GM19193 (cell line): Measurements from ENCODE around the gene DEPP1.

Experiments
- POLR2A ChIP-seq: IDR thresholded peaks from 4 replicates; pipeline ENCODE4 v1.6.1; 2011; ENCODE audit not compliant: insufficient read depth, insufficient read length; ENCODE audit errors: extremely low read depth

Gene DEPP1

DNA sequence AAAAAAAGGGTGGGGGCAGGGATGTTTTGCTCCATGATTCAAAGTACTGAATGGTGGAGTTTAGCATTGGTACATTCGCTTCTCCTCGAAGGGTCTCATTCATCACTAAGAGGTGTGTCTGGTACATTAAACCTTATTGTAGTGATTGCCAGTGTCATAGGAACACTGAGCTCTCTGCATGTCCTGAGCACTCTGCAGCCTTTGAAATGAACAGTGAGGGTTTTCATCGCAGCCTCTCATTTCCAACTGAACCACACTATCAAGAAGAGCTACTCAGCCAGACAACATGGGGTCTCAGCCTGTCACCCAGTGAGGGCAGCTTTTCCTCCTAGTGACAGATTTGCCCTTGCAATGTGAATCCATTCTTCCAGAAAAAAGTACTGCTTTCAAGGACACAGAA, 7.6 kb upstream of the DEPP1 start:
- TF ChIP-seq POLR2A = no peak

DNA sequence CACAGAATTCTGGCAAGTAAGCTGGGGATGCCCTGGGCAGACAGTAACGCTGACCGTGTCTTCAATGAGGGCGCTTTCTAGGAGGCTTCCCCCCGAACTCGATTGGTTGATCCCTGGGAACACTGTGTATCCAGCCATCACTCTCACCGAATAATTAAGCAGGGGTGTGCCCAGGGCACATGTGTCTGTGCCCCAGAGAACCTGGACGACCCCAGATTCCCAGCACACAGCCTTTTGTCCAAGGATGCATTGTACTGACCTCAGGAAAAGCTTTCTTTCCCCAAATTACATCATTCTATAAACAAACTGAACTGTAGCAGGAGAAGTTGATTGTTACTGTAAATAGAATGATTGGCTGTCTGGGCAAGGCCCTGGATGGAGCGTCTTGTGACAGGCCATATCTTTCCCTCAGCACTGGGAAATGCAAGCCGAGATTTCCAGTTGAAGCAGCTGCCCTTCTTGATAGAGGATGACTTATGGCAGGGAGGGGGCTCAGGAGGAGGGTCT, 6.6 kb upstream of the DEPP1 start:
- TF ChIP-seq POLR2A = no peak

DNA sequence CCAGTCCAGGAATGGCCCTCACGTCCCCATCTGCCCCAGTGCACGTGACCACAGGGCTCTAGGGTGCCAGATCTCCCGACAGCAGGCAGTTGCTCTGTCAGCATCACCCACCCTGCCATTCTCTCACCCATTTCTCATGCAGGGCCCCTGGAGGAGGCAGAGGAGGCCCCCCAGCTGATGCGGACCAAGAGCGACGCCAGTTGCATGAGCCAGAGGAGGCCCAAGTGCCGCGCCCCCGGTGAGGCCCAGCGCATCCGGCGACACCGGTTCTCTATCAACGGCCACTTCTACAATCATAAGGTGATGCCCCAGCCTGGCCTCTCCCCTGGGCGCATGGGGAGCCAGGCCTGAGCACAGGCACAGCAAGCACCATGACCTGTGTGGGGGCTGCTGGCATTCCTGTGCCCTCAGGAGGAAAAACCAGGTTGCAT, 6.1 kb upstream of the DEPP1 start:
- no peak for TF ChIP-seq POLR2A

DNA sequence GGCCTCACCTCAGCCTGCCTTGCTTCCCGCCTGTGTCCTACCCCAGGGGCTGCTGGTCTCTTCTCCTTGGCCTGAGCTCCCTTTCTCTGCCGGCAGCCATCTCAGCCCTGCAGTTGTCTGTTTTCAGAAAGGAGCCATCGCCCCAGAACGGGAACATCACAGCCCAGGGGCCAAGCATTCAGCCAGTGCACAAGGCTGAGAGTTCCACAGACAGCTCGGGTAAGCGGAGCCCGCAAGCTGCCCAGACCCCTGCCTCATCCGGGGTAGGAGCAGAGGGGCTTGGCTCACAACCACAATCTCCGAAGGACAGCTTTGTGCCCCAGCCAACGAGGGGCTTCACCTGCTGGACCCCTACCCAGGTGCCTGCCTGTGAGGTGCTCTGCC, 5.3 kb upstream of the DEPP1 start:
- TF ChIP-seq POLR2A = no peak

DNA sequence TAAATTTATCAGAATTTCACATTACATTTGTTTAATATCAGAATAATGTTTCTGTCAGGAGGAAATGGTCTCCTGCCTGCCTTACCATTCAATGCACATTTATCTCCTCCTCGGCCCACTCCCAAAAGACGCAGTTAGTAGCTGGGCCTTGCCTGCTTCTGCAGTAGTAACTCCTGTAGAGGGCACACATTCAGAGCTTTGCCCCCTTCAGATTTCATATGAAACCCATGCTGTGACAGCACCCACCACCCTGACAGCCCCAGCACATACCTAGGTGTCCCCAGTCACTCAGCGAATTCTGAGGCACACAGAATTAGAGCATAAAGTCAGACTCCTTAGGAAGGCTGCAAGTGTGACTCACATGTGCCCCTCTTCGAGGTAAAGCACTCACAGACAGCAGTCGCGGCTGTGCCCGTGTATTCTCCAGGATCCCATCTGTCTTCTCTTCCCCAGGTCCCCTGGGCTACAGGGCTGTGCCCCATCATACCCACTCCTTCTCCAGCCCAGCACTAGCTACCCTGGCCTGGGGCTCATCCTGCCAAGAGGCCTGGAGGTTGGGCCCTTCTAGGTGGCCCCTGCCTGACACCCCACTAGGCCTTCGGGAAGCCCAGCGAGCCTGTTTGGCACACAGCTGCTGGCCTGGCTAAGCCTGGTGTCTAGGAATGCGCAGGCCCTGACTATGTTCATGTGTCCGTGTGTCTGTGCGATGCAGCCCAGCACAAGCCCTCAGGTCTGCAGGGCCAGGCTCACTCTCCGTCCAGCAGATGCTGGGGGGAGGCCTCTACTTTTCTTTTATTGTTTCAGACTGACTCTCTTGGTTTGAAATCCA, 4.7 kb upstream of the DEPP1 start:
- TF ChIP-seq POLR2A = no peak

DNA sequence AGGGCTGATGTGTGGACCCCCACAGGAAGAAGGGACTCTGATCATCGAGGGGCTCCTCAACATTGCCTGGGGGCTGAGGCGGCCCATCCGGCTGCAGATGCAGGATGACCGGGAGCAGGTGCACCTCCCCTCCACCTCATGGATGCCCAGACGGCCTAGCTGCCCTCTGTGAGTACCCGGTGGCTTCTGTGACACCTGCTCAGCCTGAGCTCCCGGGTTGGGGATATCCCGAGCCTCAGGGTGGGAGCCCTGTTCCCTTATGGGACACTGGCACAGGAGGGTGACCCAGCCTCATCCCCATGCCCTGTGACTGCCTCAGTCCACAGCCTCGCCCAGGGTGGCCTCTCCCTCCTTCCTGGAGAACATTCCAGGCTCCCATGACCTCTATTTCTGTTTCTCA, 3.9 kb upstream of the DEPP1 start:
- TF ChIP-seq POLR2A = no peak

DNA sequence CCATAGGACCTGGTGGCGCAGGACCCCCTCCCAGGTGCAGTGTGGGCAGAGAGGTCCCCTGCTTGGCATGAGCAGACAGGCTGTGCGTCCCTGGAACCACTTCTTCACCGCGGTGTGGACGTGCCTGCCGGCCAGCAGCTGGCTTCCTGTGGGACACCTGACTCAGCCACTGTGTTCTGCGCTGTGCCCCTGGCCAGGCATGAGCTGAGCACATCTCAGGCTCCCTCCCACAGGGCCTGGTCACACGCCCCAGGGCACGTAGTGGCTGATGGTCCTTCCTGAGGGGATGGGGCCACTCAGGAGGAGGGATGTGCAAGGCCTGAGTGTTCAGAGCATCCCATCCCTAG, 3.5 kb upstream of the DEPP1 start:
- TF ChIP-seq POLR2A = no peak

DNA sequence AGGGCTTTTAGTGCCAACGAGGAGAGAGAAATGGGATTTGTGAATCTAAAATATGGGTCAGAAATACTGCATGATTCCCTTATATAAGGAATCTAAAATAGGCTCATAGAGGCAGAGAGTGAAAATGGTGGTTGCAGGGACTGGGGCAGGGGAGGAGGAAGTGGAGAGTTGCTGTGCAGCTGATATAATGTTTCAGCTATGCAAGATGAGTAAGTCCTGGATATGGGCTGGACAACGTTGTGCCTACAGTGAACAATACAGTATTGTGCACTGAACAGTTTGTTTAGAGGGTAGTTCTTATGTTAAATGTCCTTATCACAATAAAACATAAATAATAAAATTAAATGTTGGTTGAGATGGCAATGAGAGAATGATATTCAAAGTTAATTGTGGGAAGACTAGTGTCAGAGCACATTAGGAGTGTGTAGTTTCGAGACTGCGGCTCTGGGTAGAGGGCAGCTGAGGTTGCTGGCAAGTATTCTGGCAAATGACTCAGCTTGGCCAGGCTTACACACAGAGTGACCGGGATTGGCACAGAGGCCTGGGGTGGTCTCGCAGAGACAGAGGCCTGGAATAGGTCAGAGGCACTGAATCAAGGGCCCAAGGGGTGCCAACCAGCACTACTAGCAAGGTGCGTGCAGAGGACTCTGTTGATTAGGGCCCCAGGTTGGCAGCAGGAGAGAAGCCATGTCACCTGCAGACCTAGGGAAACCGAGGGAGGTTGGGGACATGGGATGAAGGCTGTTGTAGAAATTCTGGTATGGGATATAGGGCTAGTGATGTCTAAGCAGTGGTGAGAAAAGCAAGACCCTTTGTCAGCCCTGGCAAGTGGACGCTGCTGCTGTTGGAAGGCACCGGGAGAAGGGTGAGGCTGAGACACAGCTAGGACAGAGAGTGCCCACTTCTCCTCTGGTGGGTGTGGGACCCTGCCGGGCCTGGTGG, 2.8 kb upstream of the DEPP1 start:
- TF ChIP-seq POLR2A = no peak

DNA sequence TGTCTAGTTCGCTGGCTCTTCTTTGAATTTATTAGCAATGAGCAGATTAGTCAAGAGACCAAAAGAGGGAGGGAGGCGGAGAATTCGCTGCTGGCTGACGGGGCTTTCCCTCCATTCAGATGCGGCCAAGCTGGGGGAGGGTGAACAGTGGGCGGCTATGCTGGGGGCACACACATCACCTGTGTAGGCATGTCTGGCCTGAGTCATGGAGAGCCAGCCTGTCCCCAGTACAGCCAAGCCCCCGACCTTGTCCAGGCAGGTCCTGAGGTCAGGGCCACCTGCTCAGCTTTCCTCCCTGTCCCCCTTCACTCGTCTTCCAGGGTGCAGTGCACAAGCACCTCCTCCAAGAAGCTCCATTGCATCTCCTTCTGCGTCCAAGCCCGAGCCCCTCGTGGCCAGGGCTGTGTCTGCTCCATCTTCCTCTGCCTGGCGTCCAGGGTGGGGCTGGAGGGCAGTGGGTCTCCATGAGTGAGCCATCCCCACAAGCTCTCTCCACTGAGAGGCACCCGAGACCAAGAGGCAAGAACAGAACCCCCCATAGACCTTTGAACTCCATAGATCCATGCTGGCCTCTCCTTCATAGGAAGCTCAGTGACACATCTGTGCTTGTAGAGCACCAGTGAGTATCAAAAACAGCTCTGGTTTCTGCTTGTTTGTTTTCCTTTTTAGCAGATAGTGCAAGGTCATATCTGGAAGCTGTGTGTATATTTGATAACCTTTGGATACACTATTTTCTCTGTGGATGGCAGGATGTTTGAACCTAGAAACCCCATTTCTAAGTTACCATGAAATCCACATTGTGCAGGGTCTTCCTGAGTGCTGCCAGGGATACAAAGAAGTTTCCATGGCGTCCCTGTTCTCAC, 1.9 kb upstream of the DEPP1 start:
- no peak for TF ChIP-seq POLR2A

DNA sequence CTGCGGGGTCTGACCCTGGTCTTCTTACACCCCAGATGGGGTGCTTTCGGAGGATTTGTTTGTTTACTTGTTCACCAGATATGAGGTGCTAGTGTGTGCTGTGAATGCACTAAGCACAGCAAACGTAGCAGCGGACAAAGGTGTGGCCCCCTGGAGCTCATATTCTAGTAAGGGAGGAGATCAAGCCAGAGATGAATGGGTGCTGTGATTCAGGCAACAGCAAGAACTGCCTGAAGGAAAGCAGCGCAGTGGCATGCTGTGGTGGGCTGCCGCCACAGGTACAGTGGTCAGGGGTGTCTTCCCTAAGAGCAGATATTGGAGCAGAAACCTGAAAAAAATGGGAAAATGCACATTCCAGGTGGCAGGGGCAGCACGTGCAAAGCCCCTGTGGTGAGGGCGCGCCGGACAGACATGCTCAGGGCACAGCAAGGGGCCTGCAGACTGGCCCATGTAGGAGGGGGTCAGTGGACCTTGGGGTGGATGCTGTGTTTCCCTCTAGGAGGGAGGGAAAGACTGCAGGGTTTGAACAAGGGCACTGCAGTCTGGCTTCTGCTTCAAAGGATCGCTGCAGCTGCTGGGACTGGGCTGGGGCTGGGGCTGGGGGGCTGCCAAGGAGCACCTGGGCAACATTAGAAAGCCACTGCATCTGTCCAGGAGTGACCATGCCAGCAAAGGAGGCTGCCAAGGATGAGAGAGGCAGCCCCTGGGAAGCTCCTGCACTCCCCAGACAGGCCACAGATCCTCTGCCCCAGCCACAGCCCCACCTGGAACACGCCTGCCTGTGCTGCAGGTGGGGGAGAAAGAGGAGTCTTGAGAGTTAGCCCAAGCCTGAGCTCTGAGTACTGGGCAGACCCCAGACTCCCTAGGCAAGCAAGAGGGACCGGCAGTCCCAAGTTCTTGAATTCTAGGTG, 927 bp upstream of the DEPP1 start:
- TF ChIP-seq POLR2A = no peak

DNA sequence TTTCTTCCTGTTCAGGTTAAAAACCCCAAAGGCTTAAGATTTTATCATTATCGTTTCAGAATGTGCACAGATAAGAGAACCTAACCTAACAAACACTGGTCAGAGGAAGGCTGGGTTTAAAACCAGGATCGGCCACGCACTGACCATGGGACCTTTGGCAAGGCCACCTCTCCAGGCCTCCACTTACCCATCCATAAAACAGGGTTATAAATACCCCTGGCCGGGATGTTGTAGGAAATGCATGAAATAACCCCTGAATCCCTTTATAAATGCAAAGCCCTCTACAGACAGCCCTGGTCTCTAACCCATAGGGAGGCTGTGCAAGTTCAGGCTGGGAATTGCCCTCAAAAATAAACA, 418 bp downstream of the DEPP1 start:
- no peak for TF ChIP-seq POLR2A

DNA sequence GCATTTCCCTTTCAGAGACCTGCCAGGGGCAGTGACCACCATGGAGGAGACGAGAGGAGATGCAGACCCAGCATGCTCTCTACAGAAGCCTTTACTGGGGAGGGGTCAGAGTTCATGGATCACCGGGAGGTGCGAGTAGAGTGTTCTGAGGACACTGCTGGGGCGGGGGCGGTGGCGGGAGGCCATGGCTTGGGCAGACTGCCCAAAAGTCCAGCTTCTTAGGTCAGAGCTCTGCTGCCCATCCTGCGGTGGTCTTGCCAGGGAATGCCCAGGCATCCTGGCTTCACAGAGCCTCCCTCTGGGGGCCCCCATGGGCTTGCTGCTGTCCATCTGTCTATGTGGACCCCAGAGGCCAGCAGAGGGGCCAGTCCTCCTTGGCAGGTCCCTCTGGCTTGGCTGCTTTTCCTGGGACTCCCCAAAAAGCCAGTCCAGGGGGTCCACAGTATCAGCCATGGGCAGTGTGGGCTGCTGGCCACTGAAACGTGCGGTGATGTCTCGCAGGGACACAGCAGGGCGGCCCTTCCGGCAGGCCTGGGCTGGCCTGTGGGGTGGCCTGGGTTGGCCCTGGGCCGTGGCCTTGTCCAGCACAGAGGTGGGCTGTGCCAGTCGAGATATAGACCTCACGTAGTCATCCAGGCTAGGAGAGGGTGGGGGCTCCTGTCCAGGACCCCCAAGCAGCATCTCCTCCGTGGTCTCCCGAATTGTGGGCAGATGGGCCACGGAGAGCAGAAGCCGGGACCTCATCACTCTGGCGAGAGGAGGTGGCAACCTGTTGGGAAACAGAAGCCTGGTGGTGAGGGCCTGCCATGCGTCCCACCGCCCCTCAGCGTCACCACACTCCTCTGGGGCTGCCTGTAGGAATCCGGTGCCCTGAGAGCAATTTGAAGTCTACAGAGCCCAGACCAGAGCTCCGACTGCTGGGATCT, 1.1 kb downstream of the DEPP1 start:
- TF ChIP-seq POLR2A = no peak
